ENCODE data around the gene IGSF8. TPM values are rescaled to one million over a fixed set of nuclear protein-coding genes. Genes with fewer than 3 reads are reported as not detected.

IGSF8 gene
- total RNA-seq, 2 experiments from 2014 or later = 38.0 to 39.0 TPM

Other genes with a start within 250 kb of the IGSF8 start
- not detected for gene VSIG8, start 236.0 kb downstream of the IGSF8 start, total RNA-seq
- gene CFAP45, start 198.5 kb downstream of the IGSF8 start, total RNA-seq = under 1 TPM; 0.78 to 0.80 TPM
- gene TAGLN2, start 173.1 kb downstream of the IGSF8 start, total RNA-seq = 100 to 1,000 TPM; 463 to 489 TPM
- gene IGSF9, start 153.0 kb downstream of the IGSF8 start, total RNA-seq = under 1 TPM in 1 of 2 experiments, not detected in 1; 0.08 TPM
- gene SLAMF9, start 144.4 kb downstream of the IGSF8 start, total RNA-seq = not detected
- gene PIGM, start 66.6 kb downstream of the IGSF8 start, total RNA-seq = 1 to 10 TPM; 4.7 TPM
- gene KCNJ10, start 28.5 kb downstream of the IGSF8 start, total RNA-seq = not detected
- under 1 TPM in 1 of 2 experiments, not detected in 1; 0.04 TPM for gene KCNJ9, start 17.1 kb downstream of the IGSF8 start, total RNA-seq
- not detected for gene ATP1A2, start 17.1 kb upstream of the IGSF8 start, total RNA-seq
- gene ATP1A4, start 53.0 kb upstream of the IGSF8 start, total RNA-seq = not detected
- not detected for gene CASQ1, start 92.0 kb upstream of the IGSF8 start, total RNA-seq
- 10 to 100 TPM; 51.7 to 57.4 TPM for gene PEA15, start 106.8 kb upstream of the IGSF8 start, total RNA-seq
- 10 to 100 TPM; 86.9 to 94.1 TPM for gene DCAF8, start 163.9 kb upstream of the IGSF8 start, total RNA-seq
- gene PEX19, start 186.5 kb upstream of the IGSF8 start, total RNA-seq = 10 to 100 TPM; 49.8 to 52.1 TPM
- gene COPA, start 244.6 kb upstream of the IGSF8 start, total RNA-seq = 100 to 1,000 TPM; 110 to 119 TPM
- 10 to 100 TPM; 49.5 to 53.5 TPM for gene NCSTN, start 244.8 kb upstream of the IGSF8 start, total RNA-seq

All from activated naive CD8-positive, alpha-beta T cell treated with anti-CD3 and anti-CD28 coated beads for 36 hours (primary cell).